OCI-LY7 (cell line): Measurements from ENCODE around the gene CLEC12A. TPM values are rescaled to one million over a fixed set of nuclear protein-coding genes. Genes with fewer than 3 reads are reported as not detected.

Experiments used
- BruUV-seq: library from RNA; stranded (reverse); fragments of 400-500 nt; replicated peaks from 2 replicates; lab custom pipeline; 2021; lab: Mats Ljungman, UMichigan
- CTCF ChIA-PET: fragments of 300-600 bp; sonication (Branson Sonifier 250); formaldehyde crosslinking; loops from one replicate; lab custom pipeline; 2022; ENCODE audit warnings: antibody characterized with exemption; ENCODE audit not compliant: unreplicated experiment; lab: Charles Lee
- POLR2A ChIA-PET: fragments of 300-600 bp; sonication (Branson Sonifier 250); formaldehyde crosslinking; loops from one replicate; lab custom pipeline; 2022; ENCODE audit warnings: antibody characterized with exemption; lab: Charles Lee
- DNase-seq: peaks from one replicate; pipeline ENCODE4 v3.0.0-alpha.2; 2015; ENCODE audit warnings: low spot score
- H2AFZ ChIP-seq: fragments of 200-600 bp; sonication (generic), shearing (Covaris generic); 2 replicates; pipeline ENCODE4 v1.6.1; 2014; ENCODE audit warnings: mild to moderate bottlenecking, antibody characterized with exemption, low read length, moderate library complexity
- H3K27ac ChIP-seq: fragments of 200-600 bp; sonication (generic); 2 replicates; pipeline ENCODE4 v1.5.1; 2014; ENCODE audit warnings: mixed run types, low read depth, mild to moderate bottlenecking, moderate library complexity, low read length, inconsistent platforms; ENCODE audit not compliant: poor library complexity, severe bottlenecking
- H3K36me3 ChIP-seq: fragments of 200-600 bp; sonication (generic); 2 replicates; pipeline ENCODE4 v1.6.1; 2014; ENCODE audit warnings: mild to moderate bottlenecking, antibody characterized with exemption, low read length, moderate library complexity, mixed read lengths; ENCODE audit not compliant: insufficient read depth
- H3K4me1 ChIP-seq: fragments of 200-600 bp; sonication (generic); 2 replicates; pipeline ENCODE4 v1.5.1; 2014; ENCODE audit warnings: mild to moderate bottlenecking, low read length; ENCODE audit not compliant: insufficient read depth, poor library complexity, severe bottlenecking
- H3K4me2 ChIP-seq: fragments of 200-600 bp; sonication (generic); 2 replicates; pipeline ENCODE4 v1.6.1; 2014; ENCODE audit warnings: mild to moderate bottlenecking, low read length
- H3K4me3 ChIP-seq: fragments of 200-600 bp; sonication (generic); 2 replicates; pipeline ENCODE4 v1.5.1; 2014; ENCODE audit warnings: mild to moderate bottlenecking, low read depth, low read length; ENCODE audit not compliant: poor library complexity, severe bottlenecking
- H3K79me2 ChIP-seq: fragments of 200-600 bp; sonication (generic); 2 replicates; pipeline ENCODE4 v1.6.1; 2016; ENCODE audit warnings: low read depth, mild to moderate bottlenecking, low read length, moderate library complexity, mixed read lengths; ENCODE audit not compliant: insufficient read depth
- H3K9me2 ChIP-seq: fragments of 200-600 bp; sonication (generic); 2 replicates; pipeline ENCODE4 v1.6.1; 2016; ENCODE audit warnings: mild to moderate bottlenecking, low read length, mixed read lengths; ENCODE audit not compliant: insufficient read depth
- H3K9me3 ChIP-seq: fragments of 200-600 bp; sonication (generic); 2 replicates; pipeline ENCODE4 v1.6.1; 2014; ENCODE audit warnings: mild to moderate bottlenecking, mixed run types, low read length, mixed read lengths
- H4K20me1 ChIP-seq: fragments of 200-600 bp; sonication (generic); 2 replicates; pipeline ENCODE4 v1.6.1; 2014; ENCODE audit warnings: mild to moderate bottlenecking, antibody characterized with exemption, low read length, moderate library complexity, mixed read lengths; ENCODE audit not compliant: insufficient read depth
- EZH2phosphoT487 ChIP-seq: fragments of 200-600 bp; sonication (generic); IDR thresholded peaks from 2 replicates; pipeline ENCODE4 v1.6.1; 2018; ENCODE audit warnings: low read depth, borderline replicate concordance, mild to moderate bottlenecking, mixed run types, antibody characterized with exemption, low read length, moderate library complexity, mixed read lengths
- intact Hi-C: fragments of 100-400 bp; cut with micrococcal nuclease; formaldehyde crosslinking; loops from one replicate; pipeline ENCODE4 v1.10.0; 2022; ENCODE audit not compliant: unreplicated experiment
- total RNA-seq, 2 experiments: library from RNA; depleted of rRNA in 1 of 2; stranded (reverse); fragments of >200 nt in 1 of 2; shearing (Covaris generic) in 1 of 2; gene quantifications; 2 replicates each; pipeline ENCODE4 v1.2.3, GENCODE V29; 2014 to 2022
- TF ChIP-seq, protein P1 (sequence below): fragments of 200-600 bp; sonication (generic); conservative IDR thresholded peaks from 2 replicates; pipeline ENCODE4 v1.5.1; 2014; ENCODE audit warnings: mild to moderate bottlenecking, antibody characterized with exemption, low read length, moderate library complexity, mixed read lengths

Gene CLEC12A
- total RNA-seq, 2 experiments from 2014 or later: not detected

- no peak for DNase-seq
- ChIA-PET POLR2A (interaction anchor here (0.6 kb wide), 1 partner anchor 228 kb away, joined by 3 read pairs; no protein-coding TSS in a partner anchor), CTCF (no interaction called here)
- no TSS peak for BruUV-seq
- Histone ChIP-seq H3K79me2 (no peaks in the 10 kb centered on the region), H3K9me3 (no peaks in the 10 kb centered on the region), H3K4me2 (no peak overlapping the region), H3K9me2 (no peaks in the 10 kb centered on the region), H3K27ac (no peak overlapping the region), H3K4me1 (no peaks in the 10 kb centered on the region), H4K20me1 (no peaks in the 10 kb centered on the region), H3K4me3 (no peak overlapping the region), H3K36me3 (no peaks in the 10 kb centered on the region), H2AFZ (no peak overlapping the region)
- intact Hi-C loops: loop anchor here (10.0 kb wide), 2 partner anchors 303 to 533 kb away; no protein-coding TSS in a partner anchor
- TF ChIP-seq, protein P1, sequence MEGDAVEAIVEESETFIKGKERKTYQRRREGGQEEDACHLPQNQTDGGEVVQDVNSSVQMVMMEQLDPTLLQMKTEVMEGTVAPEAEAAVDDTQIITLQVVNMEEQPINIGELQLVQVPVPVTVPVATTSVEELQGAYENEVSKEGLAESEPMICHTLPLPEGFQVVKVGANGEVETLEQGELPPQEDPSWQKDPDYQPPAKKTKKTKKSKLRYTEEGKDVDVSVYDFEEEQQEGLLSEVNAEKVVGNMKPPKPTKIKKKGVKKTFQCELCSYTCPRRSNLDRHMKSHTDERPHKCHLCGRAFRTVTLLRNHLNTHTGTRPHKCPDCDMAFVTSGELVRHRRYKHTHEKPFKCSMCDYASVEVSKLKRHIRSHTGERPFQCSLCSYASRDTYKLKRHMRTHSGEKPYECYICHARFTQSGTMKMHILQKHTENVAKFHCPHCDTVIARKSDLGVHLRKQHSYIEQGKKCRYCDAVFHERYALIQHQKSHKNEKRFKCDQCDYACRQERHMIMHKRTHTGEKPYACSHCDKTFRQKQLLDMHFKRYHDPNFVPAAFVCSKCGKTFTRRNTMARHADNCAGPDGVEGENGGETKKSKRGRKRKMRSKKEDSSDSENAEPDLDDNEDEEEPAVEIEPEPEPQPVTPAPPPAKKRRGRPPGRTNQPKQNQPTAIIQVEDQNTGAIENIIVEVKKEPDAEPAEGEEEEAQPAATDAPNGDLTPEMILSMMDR: no peak
- TF ChIP-seq EZH2phosphoT487: no peak
Measured at GRCh38 chr12:10031321-10031720, 60.1 kb downstream of the CLEC12A start.

DNA sequence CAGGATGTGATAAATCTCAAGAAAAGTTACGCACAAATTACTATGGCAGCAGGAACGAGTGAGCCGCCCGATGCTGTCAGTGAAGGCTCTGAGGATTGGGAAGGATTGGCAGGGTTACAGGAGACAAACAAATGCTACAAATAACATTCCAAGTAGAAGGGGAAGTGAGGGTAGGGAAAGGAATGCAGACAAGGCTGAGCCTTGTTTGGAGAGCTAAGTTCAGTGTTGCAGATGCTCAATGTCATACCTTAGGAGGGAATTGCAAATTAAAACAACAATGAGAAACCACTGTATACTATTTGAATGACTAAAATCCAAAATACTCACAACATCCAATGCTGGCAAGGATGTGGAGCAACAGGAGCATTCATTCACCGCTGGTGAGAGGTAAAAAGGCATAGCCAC, 60.6 kb downstream of the CLEC12A start:
- H3K4me2 ChIP-seq: no peak overlapping the region
- BruUV-seq: no TSS peak
- H3K9me3 ChIP-seq: no peaks in the 10 kb centered on the region
- intact Hi-C loops: loop anchor here (10.0 kb wide), 2 partner anchors 303 to 533 kb away; no protein-coding TSS in a partner anchor
- no peaks in the 10 kb centered on the region for H3K36me3 ChIP-seq
- CTCF ChIA-PET: no interaction called here
- H3K4me1 ChIP-seq: no peaks in the 10 kb centered on the region
- POLR2A ChIA-PET: no interaction called here
- TF ChIP-seq, protein P1: no peak
- TF ChIP-seq EZH2phosphoT487: no peak
- no peak for DNase-seq
- no peaks in the 10 kb centered on the region for H4K20me1 ChIP-seq
- no peak overlapping the region for H3K27ac ChIP-seq
- no peaks in the 10 kb centered on the region for H3K9me2 ChIP-seq
- no peak overlapping the region for H2AFZ ChIP-seq
- H3K4me3 ChIP-seq: no peak overlapping the region
- H3K79me2 ChIP-seq: no peaks in the 10 kb centered on the region

GRCh38 chr12:10033783-10034545, 62.8 kb downstream of the CLEC12A start:
- Histone ChIP-seq H3K9me3 (no peaks in the 10 kb centered on the region), H4K20me1 (no peaks in the 10 kb centered on the region), H3K4me3 (no peak overlapping the region), H2AFZ (no peak overlapping the region), H3K79me2 (no peaks in the 10 kb centered on the region), H3K4me1 (no peaks in the 10 kb centered on the region), H3K4me2 (no peak overlapping the region), H3K36me3 (no peaks in the 10 kb centered on the region), H3K9me2 (no peaks in the 10 kb centered on the region), H3K27ac (no peak overlapping the region)
- peak; percentile 9 for DNase-seq
- TF ChIP-seq, protein P1: peak; percentile 81
- TF ChIP-seq EZH2phosphoT487: no peak
- intact Hi-C loops: loop anchor here (1.0 to 10.0 kb wide), 4 partner anchors 106 to 531 kb away; no protein-coding TSS in a partner anchor
- ChIA-PET POLR2A (no interaction called here), CTCF (interaction anchor here (0.6 kb wide), 1 partner anchor 201 kb away, joined by 3 read pairs; no protein-coding TSS in a partner anchor)
- BruUV-seq: no TSS peak
